ENCODE measurements around the gene PRKCE.

Gene PRKCE

GRCh38 chr2:45808294-45808800 lies 156.9 kb downstream of the PRKCE start:
- TF ChIP-seq CTCF (conservative IDR thresholded peaks at IDR 0.05; ENCODE audit: low read depth, low read length) = no peak
- no peak for DNase-seq (ENCODE audit: low read depth)
- H3K4me3 ChIP-seq (ENCODE audit: low read length) = no peak overlapping the region

GRCh38 chr2:45809205-45809604 lies 157.7 kb downstream of the PRKCE start:
- no peak for TF ChIP-seq CTCF (conservative IDR thresholded peaks at IDR 0.05; ENCODE audit: low read depth, low read length)
- no peak overlapping the region for H3K4me3 ChIP-seq (ENCODE audit: low read length)
- DNase-seq (ENCODE audit: low read depth) = no peak

GRCh38 chr2:45812011-45812500 lies 160.6 kb downstream of the PRKCE start:
- no peak for DNase-seq (ENCODE audit: low read depth)
- TF ChIP-seq CTCF (conservative IDR thresholded peaks at IDR 0.05; ENCODE audit: low read depth, low read length) = no peak
- H3K4me3 ChIP-seq (ENCODE audit: low read length) = no peak overlapping the region

- H3K4me3 ChIP-seq (ENCODE audit: low read length) = no peak overlapping the region
- DNase-seq (ENCODE audit: low read depth) = no peak
- no peak for TF ChIP-seq CTCF (conservative IDR thresholded peaks at IDR 0.05; ENCODE audit: low read depth, low read length)
These were observed 161.8 kb downstream of the PRKCE start for GRCh38 chr2:45813003-45813941.

- DNase-seq (ENCODE audit: low read depth) = no peak
- no peak for TF ChIP-seq CTCF (conservative IDR thresholded peaks at IDR 0.05; ENCODE audit: low read depth, low read length)
- H3K4me3 ChIP-seq (ENCODE audit: low read length) = no peak overlapping the region
These were observed 163.0 kb downstream of the PRKCE start for GRCh38 chr2:45814488-45814887.

GRCh38 chr2:45814951-45815621 lies 163.6 kb downstream of the PRKCE start:
- no peak for TF ChIP-seq CTCF (conservative IDR thresholded peaks at IDR 0.05; ENCODE audit: low read depth, low read length)
- no peak overlapping the region for H3K4me3 ChIP-seq (ENCODE audit: low read length)
- peak; percentile 53 for DNase-seq (ENCODE audit: low read depth)
